Midbrain (tissue), 1 donor: ENCODE results near the gene RYR3.
"Not testable (repeated sequence)": the region's sequence is repeated elsewhere in the genome, so short reads cannot be mapped to it uniquely, and the experiment has no call there.

ENCODE experiments used
- DNase-seq: peaks from one replicate; lab custom pipeline; 2025; lab: John Stamatoyannopoulos, UW

Gene RYR3

DNA sequence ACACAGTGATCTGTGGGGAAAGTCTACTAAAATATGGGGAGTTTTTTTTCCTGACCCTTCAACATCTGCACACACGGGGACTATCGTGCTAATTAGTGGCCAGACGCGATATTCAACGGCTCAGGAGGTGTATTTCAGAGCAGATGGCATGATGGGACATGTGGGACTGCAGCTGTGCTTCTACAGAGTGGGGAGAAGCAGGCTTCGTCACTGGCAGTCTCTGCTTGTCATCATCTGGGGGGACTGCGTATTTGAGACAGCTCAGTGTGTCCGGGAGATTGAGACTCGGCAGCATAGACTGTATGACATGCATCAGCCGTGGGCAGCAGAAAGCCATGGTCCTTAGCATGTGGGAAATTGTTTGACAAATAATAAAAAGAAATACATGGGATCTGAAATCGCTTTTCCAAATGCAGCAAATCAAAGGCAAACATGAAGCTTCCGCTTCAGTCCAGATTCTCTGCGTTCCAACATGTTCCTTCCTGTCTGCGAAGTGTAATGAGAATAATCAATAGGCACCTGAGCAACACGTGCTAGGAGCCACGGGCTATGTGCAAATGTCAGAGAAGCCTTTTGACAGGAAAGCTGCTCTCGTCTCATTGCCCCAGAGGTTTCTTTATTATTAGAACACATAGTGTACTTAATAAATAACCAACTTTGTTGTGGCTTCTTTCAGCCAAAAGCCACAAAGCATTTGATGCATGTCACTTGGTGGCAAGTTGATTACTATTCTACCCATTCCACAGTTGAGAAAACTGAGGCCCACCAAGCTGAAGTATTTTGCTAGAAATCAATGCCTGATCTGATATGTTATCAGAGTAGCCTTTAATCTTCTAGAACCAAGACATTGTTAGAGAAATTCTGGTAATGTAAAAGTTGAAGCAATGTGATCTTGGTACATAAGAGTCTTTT lies 276.3 kb downstream of the RYR3 start:
- no peak for DNase-seq

DNA sequence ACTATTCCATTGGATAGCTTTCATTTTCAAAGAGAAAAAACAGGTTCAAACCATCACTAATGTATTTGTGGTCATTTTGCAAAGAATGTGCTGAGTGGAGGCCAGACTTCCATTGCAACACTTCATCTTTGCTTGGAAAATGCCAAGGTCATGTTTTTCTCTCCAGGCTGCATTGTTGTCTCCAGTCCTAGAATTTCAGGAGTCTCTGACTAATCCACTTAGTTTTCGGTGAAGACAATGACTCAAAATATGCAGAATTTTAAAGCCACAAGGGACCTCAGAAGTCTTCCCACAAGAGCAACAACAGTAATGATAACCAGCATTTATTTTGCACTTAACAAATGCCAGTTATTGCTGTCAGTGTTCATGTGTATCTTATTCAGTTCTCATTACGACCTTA lies 277.0 kb downstream of the RYR3 start:
- DNase-seq, result no peak

DNA sequence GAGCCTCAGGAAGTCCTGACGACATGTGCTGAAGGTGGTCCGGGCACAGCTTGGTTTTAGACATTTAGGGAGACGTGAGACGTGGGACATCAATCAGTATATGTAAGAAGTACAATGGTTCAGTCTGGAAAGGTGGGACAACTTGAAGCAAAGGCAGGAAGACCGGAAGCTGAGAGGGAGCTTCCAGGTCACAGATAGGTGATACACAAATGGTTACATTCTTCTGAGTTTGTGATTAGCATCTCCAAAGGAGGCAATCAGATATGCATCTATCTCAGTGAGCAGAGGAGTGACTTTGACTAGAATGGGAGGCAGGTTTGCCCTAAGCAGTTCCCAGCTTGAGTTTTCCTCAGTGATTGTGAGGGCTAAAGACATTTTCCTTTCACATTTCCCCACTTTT lies 282.1 kb downstream of the RYR3 start:
- DNase-seq, result no peak

DNA sequence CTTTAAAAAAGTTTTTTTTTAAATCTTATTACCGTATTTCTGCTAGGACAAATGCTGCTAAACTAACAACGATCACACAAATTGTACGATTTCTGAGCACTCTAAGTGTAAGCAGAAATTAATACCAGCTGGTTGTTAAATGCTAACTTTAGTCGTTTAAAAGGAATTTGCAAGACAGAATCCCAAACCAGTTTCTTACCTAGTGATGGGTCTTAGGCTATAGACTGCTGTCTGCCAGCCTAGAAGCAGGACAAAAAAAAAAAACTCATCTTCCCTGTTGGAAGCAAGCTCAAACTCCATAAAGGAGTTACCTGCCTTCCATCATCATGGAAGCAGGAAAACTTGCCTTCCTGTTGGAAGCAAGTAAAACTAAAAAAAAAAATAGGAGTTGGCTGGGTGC lies 287.6 kb downstream of the RYR3 start:
- DNase-seq, result not testable (repeated sequence)

- no peak for DNase-seq
These were observed 289.4 kb downstream of the RYR3 start for GRCh38 chr15:33600212-33600611.

- DNase-seq, result no peak
These were observed 290.7 kb downstream of the RYR3 start for GRCh38 chr15:33601461-33601860.

DNA sequence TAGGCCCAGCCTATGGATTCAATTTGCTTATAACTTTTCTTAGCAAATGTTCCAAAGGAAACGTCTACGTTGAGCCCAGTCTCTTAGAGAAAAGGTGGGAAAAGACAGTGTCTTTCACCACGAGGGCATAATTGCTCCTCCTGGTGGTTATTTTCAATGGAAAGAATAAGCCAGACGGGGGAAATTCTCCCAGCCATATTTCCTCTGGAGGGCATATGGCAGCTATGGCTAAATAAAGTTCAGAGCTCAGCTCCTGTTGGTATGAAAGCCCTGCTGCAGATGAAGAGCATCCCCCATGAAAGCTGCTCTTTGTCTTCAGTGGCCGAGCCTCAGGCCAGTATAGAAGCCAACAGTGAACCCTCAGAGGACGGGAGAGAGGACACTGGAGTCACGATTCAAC lies 297.9 kb downstream of the RYR3 start:
- DNase-seq, result no peak

GRCh38 chr15:33612721-33613304 lies 302.0 kb downstream of the RYR3 start:
- no peak for DNase-seq

DNA sequence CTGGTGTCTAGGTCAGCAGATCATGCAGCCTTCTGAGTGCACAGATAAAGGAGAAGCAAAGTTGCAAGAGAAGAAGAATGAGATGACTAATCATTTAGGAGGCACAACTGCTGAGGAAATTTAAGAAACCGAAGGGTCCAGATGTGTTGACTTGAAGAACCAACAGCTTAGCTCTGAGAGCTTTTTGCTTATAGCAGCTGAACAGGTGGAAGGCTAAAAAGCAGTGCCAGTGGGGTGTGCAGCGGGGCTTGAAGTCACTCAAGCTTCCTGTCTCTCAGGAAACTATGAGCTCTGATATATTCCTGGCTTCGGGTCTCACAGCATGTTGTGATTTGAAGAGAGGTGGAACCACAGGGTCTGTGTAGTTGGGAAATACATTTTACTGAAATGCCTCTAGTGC lies 305.7 kb downstream of the RYR3 start:
- no peak for DNase-seq

DNA sequence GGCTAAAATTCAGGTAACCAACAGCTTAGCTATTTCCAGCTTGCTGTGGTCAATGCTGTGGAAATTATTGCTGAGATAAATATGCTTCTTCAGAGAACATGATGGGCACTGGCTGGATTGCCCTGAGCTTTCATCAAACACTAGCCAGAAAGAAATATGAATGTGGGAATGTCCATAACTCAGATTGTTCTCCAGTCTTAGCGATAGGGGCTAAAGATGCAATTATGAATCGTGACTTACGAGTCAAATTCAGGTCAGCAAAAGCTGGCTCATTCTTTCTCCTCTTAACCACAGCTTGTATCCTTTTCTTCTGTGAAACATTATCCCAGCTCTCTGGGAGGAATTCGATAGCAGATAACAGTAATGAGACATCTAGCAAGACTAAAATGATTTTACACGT lies 307.6 kb downstream of the RYR3 start:
- no peak for DNase-seq

DNA sequence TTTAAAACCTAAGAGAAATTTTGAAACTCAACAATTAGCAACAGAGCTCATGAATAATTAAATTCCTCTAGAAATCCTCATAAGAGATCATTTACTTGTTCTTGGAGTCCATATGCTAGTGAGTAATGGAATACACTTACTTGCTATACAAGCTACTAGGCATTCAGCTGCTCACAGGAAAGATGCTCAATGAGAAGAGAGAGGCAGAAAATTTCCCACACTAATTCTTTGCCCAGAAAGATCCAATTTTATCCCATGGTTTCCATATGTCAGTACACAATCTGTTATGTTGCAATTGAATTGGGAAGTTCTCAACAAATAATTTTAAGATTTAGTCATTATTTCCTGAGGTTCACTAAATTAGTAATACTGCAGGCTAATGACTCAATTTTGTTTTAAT lies 310.4 kb downstream of the RYR3 start:
- DNase-seq, result no peak

DNA sequence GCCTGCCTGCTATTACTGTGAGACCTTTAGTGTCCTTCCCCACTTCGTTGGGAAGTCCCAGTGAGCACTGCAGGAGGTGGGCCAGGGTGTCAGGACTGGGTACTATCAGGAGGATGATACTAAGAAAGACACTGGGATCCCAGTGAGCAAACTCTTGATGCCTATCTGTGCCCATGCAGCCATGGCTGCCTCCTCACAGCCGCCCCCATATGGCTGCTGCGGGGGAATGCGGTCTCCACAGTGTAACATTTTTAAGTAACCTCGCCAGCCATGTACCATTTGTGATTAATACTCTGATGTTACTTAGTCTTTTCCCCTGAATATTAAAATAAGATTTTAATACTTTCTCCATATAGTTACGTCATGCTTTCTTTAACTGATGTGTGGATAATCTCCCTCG lies 312.2 kb downstream of the RYR3 start:
- DNase-seq, result no peak

- DNase-seq, result no peak
These were observed 313.7 kb downstream of the RYR3 start for GRCh38 chr15:33624439-33624838.

DNA sequence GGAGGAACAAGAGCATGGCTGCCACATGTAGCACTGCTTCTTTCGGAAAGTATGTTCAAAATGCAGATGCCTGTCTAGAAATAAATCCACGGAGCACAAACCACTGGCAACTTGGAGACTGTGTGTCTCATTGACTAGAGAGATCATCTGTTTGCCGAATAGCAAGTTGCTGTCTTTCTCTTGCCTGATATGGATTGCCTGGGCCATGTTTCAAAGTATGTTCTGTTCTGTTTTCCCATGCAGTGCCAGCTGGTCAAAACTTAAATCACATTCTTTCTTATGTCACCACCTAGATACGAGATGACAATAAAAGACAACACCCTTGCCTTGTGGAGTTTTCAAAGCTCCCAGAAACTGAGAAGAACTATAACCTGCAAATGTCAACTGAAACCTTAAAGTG lies 318.9 kb downstream of the RYR3 start:
- DNase-seq, result no peak

DNA sequence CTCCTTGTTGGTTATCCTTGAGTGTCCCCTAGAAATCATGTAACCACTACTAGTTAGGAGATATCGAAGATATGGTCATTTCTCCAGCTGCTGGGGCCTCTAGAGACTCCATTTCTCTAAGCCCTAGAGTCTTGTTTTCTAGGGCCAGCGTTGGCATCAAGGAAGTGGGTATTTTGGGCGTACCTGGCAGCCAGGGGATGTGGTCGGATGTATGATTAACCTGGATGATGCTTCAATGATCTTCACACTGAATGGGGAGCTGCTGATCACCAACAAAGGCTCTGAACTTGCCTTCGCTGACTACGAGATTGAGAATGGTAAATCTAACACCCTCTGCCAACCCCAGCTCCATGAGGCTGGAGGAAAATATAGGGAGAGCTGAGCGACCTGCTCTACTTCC lies 325.5 kb downstream of the RYR3 start:
- DNase-seq, result no peak

- DNase-seq, result no peak
These were observed 326.2 kb downstream of the RYR3 start for GRCh38 chr15:33636958-33637357.

DNA sequence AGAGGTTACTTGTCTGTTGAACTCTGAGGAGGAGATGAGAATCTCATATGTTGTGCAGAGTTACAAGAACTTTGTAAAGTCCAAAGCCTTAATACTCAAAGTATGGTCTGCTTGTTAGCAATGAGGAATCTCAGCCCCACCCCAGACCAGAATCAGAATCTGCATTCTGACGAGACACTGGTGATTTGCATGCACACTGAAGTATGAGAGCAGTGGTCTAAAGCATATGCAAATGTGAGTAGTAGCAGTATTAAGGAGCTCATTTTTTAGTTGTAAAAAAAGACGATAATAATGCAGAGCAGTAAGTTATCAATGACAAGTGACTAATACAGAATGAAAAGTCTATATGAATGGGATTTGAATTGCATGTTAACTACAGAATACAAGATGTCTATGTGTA lies 327.7 kb downstream of the RYR3 start:
- DNase-seq, result no peak

DNA sequence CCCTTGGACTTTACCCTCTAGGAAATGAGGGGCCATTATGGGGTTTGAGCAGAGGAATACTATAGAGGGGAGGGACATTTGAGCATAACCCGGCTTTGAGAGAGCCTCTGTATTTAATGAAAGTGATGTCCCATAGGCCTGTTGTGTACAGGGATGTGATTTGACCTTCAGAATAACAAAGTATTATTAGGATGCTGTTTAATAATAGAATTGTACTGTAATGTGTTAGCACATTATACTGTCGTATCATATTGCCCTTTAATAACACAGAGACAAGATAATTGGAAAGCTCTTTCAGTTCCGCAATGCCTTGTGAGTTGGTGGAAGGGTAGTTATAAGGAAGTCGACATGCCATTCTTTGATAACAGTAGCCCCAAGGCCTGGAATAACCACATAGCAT lies 328.3 kb downstream of the RYR3 start:
- DNase-seq, result no peak

- DNase-seq, result no peak
These were observed 328.7 kb downstream of the RYR3 start for GRCh38 chr15:33639456-33639855.

DNA sequence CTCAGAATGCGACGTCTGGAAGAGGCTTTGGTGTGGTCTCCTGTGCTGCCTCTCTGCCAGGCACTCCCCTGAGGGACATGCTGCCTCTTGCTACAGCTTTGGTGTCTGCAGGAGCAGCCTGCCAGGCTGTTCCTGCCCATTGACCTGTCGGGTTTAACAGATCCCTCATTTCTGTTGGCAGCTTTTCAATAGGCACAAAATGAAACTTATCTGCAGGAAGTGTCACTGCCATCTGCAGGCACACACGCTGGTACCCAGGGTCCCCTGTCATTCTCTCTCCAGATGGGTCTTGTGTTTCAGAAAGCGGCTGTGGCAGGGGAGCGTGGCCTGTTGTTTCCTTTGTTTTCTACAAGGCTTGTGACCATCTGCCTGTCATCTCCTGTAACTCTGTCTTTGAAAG lies 329.2 kb downstream of the RYR3 start:
- no peak for DNase-seq

GRCh38 chr15:33641069-33641468 lies 330.3 kb downstream of the RYR3 start:
- no peak for DNase-seq

DNA sequence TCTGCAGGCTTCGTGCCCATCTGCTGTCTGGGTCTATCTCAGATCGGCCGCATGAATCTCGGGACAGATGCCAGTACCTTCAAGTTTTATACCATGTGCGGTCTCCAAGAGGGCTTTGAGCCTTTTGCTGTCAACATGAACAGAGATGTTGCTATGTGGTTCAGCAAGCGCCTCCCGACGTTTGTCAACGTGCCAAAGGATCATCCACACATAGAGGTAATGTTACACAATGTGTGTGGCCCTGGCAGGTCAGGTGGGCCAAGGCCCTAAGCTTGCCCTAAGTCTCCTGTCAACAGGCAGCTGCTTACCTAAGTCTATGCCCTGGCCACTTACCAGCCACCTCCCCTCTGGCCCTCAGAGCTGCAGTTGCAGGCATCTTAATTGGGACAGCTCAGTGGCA lies 333.5 kb downstream of the RYR3 start:
- no peak for DNase-seq

GRCh38 chr15:33646744-33647143 lies 336.0 kb downstream of the RYR3 start:
- no peak for DNase-seq
